DOHH2 (cell line): Measurements from ENCODE around the gene GAPT.

Experiments used
- H3F3A ChIP-seq: fragments of 200-600 bp; sonication (generic), shearing (Covaris generic); 2 replicates; pipeline ENCODE4 v1.6.0; 2016; ENCODE audit warnings: antibody characterized with exemption, mild to moderate bottlenecking; ENCODE audit not compliant: control insufficient read depth, insufficient read depth
- H3K27ac ChIP-seq: fragments of 200-600 bp; sonication (generic); 2 replicates; pipeline ENCODE4 v1.5.1; 2014; ENCODE audit warnings: low read depth, mild to moderate bottlenecking, low read length, moderate library complexity
- H3K27me3 ChIP-seq: fragments of 200-600 bp; sonication (generic); 2 replicates; pipeline ENCODE4 v1.6.1; 2014; ENCODE audit warnings: mild to moderate bottlenecking, low read length, mixed read lengths; ENCODE audit not compliant: control insufficient read depth
- H3K36me3 ChIP-seq: fragments of 200-600 bp; sonication (generic); 2 replicates; pipeline ENCODE4 v1.6.1; 2014; ENCODE audit warnings: mild to moderate bottlenecking, low read length, moderate library complexity, mixed read lengths; ENCODE audit not compliant: control insufficient read depth
- H3K4me1 ChIP-seq: fragments of 200-600 bp; sonication (generic); 2 replicates; pipeline ENCODE4 v1.6.1; 2014; ENCODE audit warnings: mild to moderate bottlenecking, low read length, mixed read lengths; ENCODE audit not compliant: control insufficient read depth
- H3K4me2 ChIP-seq: fragments of 200-600 bp; sonication (generic); 2 replicates; pipeline ENCODE4 v1.6.0; 2014; ENCODE audit warnings: mild to moderate bottlenecking, low read length, moderate library complexity
- H3K4me3 ChIP-seq: fragments of 200-600 bp; sonication (generic); 2 replicates; pipeline ENCODE4 v1.5.1; 2014; ENCODE audit warnings: mild to moderate bottlenecking, low read length, mixed read lengths
- H3K79me2 ChIP-seq: fragments of 200-600 bp; sonication (generic); 2 replicates; pipeline ENCODE4 v1.6.1; 2014; ENCODE audit warnings: mild to moderate bottlenecking, low read length, mixed read lengths; ENCODE audit not compliant: control insufficient read depth
- H3K9me2 ChIP-seq: fragments of 200-600 bp; sonication (generic); replicated peaks from 2 replicates; pipeline ENCODE4 v1.6.1; 2014; ENCODE audit warnings: mild to moderate bottlenecking, low read length, mixed read lengths; ENCODE audit not compliant: control insufficient read depth
- H3K9me3 ChIP-seq: fragments of 200-600 bp; sonication (generic); 2 replicates; pipeline ENCODE4 v1.6.1; 2014; ENCODE audit warnings: antibody characterized with exemption, low read length, mixed read lengths; ENCODE audit not compliant: control insufficient read depth, insufficient read depth
- H4K20me1 ChIP-seq: fragments of 200-600 bp; sonication (generic); 2 replicates; pipeline ENCODE4 v1.6.0; 2014; ENCODE audit warnings: low read depth, mild to moderate bottlenecking, antibody characterized with exemption, low read length, moderate library complexity; ENCODE audit not compliant: control insufficient read depth, insufficient read depth
- CTCF ChIP-seq: fragments of 200-600 bp; sonication (generic); IDR thresholded peaks from one replicate; pipeline ENCODE4 v1.5.1; 2014; ENCODE audit warnings: antibody characterized with exemption, mild to moderate bottlenecking, low read depth, low read length; ENCODE audit not compliant: poor library complexity, severe bottlenecking
- EZH2phosphoT487 ChIP-seq: fragments of 200-600 bp; sonication (generic); IDR thresholded peaks from 2 replicates; pipeline ENCODE4 v1.6.1; 2017; ENCODE audit warnings: borderline replicate concordance, mild to moderate bottlenecking, antibody characterized with exemption, low read length, moderate library complexity, mixed read lengths

GAPT gene

GRCh38 chr5:58543723-58544122 lies 52.5 kb downstream of the GAPT start:
- H3K4me2 ChIP-seq: peak overlapping the region; percentile 51
- H3K4me3 ChIP-seq: peak overlapping the region; percentile 24; the same call in 1 of the 2 replicates
- no peaks in the 10 kb centered on the region for H3K9me2 ChIP-seq
- H3K27me3 ChIP-seq: no peaks in the 10 kb centered on the region
- peaks cover 27% of the 10 kb centered on the region for H3K4me1 ChIP-seq
- no peaks in the 10 kb centered on the region for H3K79me2 ChIP-seq
- peaks cover 5% of the 10 kb centered on the region; the same call in 1 of the 2 replicates for H3F3A ChIP-seq
- no peaks in the 10 kb centered on the region for H4K20me1 ChIP-seq
- H3K9me3 ChIP-seq: no peaks in the 10 kb centered on the region
- no peak overlapping the region for H3K27ac ChIP-seq
- no peaks in the 10 kb centered on the region for H3K36me3 ChIP-seq
- TF ChIP-seq CTCF (no peak), EZH2phosphoT487 (no peak)

- peak overlapping the region; percentile 51 for H3K4me2 ChIP-seq
- peaks cover 5% of the 10 kb centered on the region; the same call in 1 of the 2 replicates for H3F3A ChIP-seq
These were observed 53.0 kb downstream of the GAPT start for GRCh38 chr5:58544195-58544594.

GRCh38 chr5:58544926-58545325 lies 53.7 kb downstream of the GAPT start:
- H3K4me1 ChIP-seq: peaks cover 27% of the 10 kb centered on the region

More at GRCh38 chr5:58544195-58544594, 53.0 kb downstream of the GAPT start:
- Histone ChIP-seq H3K36me3 (no peaks in the 10 kb centered on the region), H3K27ac (no peak overlapping the region), H3K9me3 (no peaks in the 10 kb centered on the region), H3K79me2 (no peaks in the 10 kb centered on the region), H3K4me1 (peaks cover 27% of the 10 kb centered on the region), H3K4me3 (peak overlapping the region; percentile 24), H4K20me1 (no peaks in the 10 kb centered on the region), H3K9me2 (no peaks in the 10 kb centered on the region), H3K27me3 (no peaks in the 10 kb centered on the region)
- TF ChIP-seq CTCF (no peak), EZH2phosphoT487 (no peak)

More at GRCh38 chr5:58544926-58545325, 53.7 kb downstream of the GAPT start:
- Histone ChIP-seq H3K27ac (no peak overlapping the region), H3K36me3 (no peaks in the 10 kb centered on the region), H3K79me2 (no peaks in the 10 kb centered on the region), H3K4me3 (no peak overlapping the region), H4K20me1 (no peaks in the 10 kb centered on the region), H3F3A (peaks cover 5% of the 10 kb centered on the region; the same call in 1 of the 2 replicates), H3K9me2 (no peaks in the 10 kb centered on the region), H3K4me2 (peak overlapping the region; percentile 51; the same call in 1 of the 2 replicates), H3K27me3 (no peaks in the 10 kb centered on the region), H3K9me3 (no peaks in the 10 kb centered on the region)
- TF ChIP-seq EZH2phosphoT487: no peak
- no peak for TF ChIP-seq CTCF
